ENCODE results near the gene KRAS. TPM values are rescaled to one million over a fixed set of nuclear protein-coding genes. Genes with fewer than 3 reads are reported as not detected.

KRAS gene
- total and polyA plus RNA-seq, 2 of the 13 experiments (the other 11 are each of a cell fraction or from before 2014, with no cell fraction given) = 6.5 to 9.8 TPM

DNA sequence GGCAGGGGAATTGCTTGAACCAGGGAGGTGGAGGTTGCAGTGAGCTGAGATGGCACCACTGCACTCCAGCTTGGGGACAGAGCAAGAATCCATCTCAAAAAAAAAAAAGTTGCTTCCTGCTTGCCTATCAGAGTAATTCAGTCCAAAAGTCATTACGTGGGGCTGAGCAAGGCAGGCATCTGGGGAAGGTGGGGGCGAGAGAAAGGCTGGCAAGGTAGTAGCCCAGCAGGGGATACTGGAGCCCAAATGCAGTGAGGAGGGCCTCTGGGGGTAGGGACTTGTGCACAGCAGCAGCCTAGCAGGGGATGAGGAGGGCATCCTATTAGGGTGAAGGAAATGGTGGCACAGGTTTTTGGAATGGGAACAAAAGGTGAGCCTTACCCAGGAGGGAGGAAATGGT lies 48.6 kb downstream of the KRAS start:
- Histone ChIP-seq H3K27me3 (ENCODE audit: control insufficient read depth in 1 of 2, insufficient read depth in 2 of 2, low read length in 2 of 2) (no peaks in the 10 kb centered on the region), H3K36me3 (replicated peaks in 1 of 2; ENCODE audit: control insufficient read depth in 1 of 2, insufficient read depth in 2 of 2, low read length in 2 of 2) (no peaks in the 10 kb centered on the region), H4K20me1 (ENCODE audit: insufficient read depth, low read length) (no peaks in the 10 kb centered on the region), H2AFZ (ENCODE audit: low read length) (no peak overlapping the region), H3K9me3 (ENCODE audit: low read length) (no peaks in the 10 kb centered on the region), H3K4me3 (replicated peaks in 1 of 3; ENCODE audit: insufficient read depth in 1 of 3, low read depth in 2 of 3, low read length in 3 of 3) (no peak overlapping the region), H3K9ac (ENCODE audit: insufficient read depth, low read depth, low read length) (no peak overlapping the region), H3K4me1 (ENCODE audit: insufficient read depth, low read length) (no peaks in the 10 kb centered on the region), H3K4me2 (ENCODE audit: low read depth, low read length) (no peak overlapping the region), H3K79me2 (ENCODE audit: insufficient read depth, low read length) (no peaks in the 10 kb centered on the region), H3K27ac (ENCODE audit: extremely low read length, insufficient read depth, low read length) (no peak overlapping the region)
- ChIA-PET CTCF (ENCODE audit: low intra/inter-chr PET ratio, low total read pairs) (no interaction called here), POLR2A (no interaction called here)
- FAIRE-seq = no peak
- intact Hi-C loops (cut with micrococcal nuclease; ENCODE audit: unreplicated experiment) (no loop called here), in situ Hi-C loops (cut with HindIII; ENCODE audit: extremely low pct_ligation_motif_present, low pct_unique_long_range_greater_than_20kb) (no loop called here)
- DNase-seq (ENCODE audit: low spot score) = no peak
- ATAC-seq = no peak; the same call in 2 of the 3 replicates
- TF ChIP-seq ZNF432 (CRISPR knock-in tag; IDR thresholded peaks at IDR 0.05; ENCODE audit: borderline replicate concordance) = no peak
- no TSS peak for BruUV-seq (replicated peaks)
- 91% methylated on average over 2 of the region's 2 CpGs for WGBS (ENCODE audit: low lambda C conversion rate)

DNA sequence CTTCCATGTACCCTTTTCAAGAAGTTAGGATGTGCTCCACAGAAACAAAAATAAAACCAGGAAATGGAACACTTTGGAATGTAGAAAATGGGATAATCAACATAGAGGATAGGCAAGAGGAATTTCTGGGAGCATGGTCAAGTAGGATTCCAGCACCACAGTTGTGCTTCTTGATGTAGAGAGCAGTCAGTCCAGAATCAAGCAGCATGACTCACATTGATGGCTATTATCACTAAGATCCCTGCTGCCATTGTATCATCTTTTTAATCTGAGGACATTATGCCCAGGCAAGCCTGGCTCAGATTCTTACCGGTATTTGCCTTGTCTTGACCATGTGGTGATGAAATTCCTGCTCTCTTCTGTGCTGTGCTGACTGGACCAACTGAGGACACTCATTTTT lies 50.0 kb downstream of the KRAS start:
- Histone ChIP-seq H3K4me3 (replicated peaks in 1 of 3; ENCODE audit: insufficient read depth in 1 of 3, low read depth in 2 of 3, low read length in 3 of 3) (no peak overlapping the region), H2AFZ (ENCODE audit: low read length) (no peak overlapping the region), H3K9ac (ENCODE audit: insufficient read depth, low read depth, low read length) (no peak overlapping the region), H3K36me3 (replicated peaks in 1 of 2; ENCODE audit: control insufficient read depth in 1 of 2, insufficient read depth in 2 of 2, low read length in 2 of 2) (no peaks in the 10 kb centered on the region), H3K79me2 (ENCODE audit: insufficient read depth, low read length) (no peaks in the 10 kb centered on the region), H3K4me1 (ENCODE audit: insufficient read depth, low read length) (peaks cover 12% of the 10 kb centered on the region), H3K27me3 (ENCODE audit: control insufficient read depth in 1 of 2, insufficient read depth in 2 of 2, low read length in 2 of 2) (no peaks in the 10 kb centered on the region), H4K20me1 (ENCODE audit: insufficient read depth, low read length) (no peaks in the 10 kb centered on the region), H3K4me2 (ENCODE audit: low read depth, low read length) (no peak overlapping the region), H3K27ac (ENCODE audit: extremely low read length, insufficient read depth, low read length) (no peak overlapping the region), H3K9me3 (ENCODE audit: low read length) (no peaks in the 10 kb centered on the region)
- ChIA-PET POLR2A (no interaction called here), CTCF (ENCODE audit: low intra/inter-chr PET ratio, low total read pairs) (no interaction called here)
- no peak for FAIRE-seq
- DNase-seq (ENCODE audit: low spot score) = no peak
- 93% methylated on average over 1 of the region's 1 CpG for WGBS (ENCODE audit: low lambda C conversion rate)
- no peak for TF ChIP-seq TAF15 (IDR thresholded peaks at IDR 0.05; ENCODE audit: low read depth, low read length, poor library complexity, severe bottlenecking)
- TF ChIP-seq, protein P1, sequence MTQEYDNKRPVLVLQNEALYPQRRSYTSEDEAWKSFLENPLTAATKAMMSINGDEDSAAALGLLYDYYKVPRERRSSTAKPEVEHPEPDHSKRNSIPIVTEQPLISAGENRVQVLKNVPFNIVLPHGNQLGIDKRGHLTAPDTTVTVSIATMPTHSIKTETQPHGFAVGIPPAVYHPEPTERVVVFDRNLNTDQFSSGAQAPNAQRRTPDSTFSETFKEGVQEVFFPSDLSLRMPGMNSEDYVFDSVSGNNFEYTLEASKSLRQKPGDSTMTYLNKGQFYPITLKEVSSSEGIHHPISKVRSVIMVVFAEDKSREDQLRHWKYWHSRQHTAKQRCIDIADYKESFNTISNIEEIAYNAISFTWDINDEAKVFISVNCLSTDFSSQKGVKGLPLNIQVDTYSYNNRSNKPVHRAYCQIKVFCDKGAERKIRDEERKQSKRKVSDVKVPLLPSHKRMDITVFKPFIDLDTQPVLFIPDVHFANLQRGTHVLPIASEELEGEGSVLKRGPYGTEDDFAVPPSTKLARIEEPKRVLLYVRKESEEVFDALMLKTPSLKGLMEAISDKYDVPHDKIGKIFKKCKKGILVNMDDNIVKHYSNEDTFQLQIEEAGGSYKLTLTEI (CRISPR knock-in tag; conservative IDR thresholded peaks at IDR 0.05) = no peak
- TF ChIP-seq, protein P2, sequence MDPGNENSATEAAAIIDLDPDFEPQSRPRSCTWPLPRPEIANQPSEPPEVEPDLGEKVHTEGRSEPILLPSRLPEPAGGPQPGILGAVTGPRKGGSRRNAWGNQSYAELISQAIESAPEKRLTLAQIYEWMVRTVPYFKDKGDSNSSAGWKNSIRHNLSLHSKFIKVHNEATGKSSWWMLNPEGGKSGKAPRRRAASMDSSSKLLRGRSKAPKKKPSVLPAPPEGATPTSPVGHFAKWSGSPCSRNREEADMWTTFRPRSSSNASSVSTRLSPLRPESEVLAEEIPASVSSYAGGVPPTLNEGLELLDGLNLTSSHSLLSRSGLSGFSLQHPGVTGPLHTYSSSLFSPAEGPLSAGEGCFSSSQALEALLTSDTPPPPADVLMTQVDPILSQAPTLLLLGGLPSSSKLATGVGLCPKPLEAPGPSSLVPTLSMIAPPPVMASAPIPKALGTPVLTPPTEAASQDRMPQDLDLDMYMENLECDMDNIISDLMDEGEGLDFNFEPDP (CRISPR knock-in tag; conservative IDR thresholded peaks at IDR 0.05) = 0 out of 2 replicates have a peak, but pooled peaks have one; percentile 20
- BruUV-seq (replicated peaks) = no TSS peak
- ATAC-seq = no peak
- in situ Hi-C loops (cut with HindIII; ENCODE audit: extremely low pct_ligation_motif_present, low pct_unique_long_range_greater_than_20kb) = no loop called here
- intact Hi-C loops (cut with micrococcal nuclease; ENCODE audit: unreplicated experiment) = no loop called here
